Inferior parietal cortex (tissue), 1 donor: ENCODE measurements around the gene CHST14.
"Not testable (repeated sequence)": the region's sequence is repeated elsewhere in the genome, so short reads cannot be mapped to it uniquely, and the experiment has no call there.

Experiments
- DNase-seq: peaks from one replicate; pipeline ENCODE4 v3.0.0-alpha.2; 2016; ENCODE audit errors: extremely low spot score

The CHST14 gene

GRCh38 chr15:40440743-40441564 is 29.8 kb upstream of the CHST14 start, which contains the start of gene BAHD1:
Gene BAHD1, plus strand, starts transcription at chr15:40440953. Its CDS starts 17,512 bp downstream, at chr15:40458465.
- peak; percentile 94 for DNase-seq

GRCh38 chr15:40441565-40442531 is 28.9 kb upstream of the CHST14 start:
- DNase-seq: no peak

- no peak for DNase-seq
Observed at GRCh38 chr15:40443255-40443654, 27.5 kb upstream of the CHST14 start.

DNA sequence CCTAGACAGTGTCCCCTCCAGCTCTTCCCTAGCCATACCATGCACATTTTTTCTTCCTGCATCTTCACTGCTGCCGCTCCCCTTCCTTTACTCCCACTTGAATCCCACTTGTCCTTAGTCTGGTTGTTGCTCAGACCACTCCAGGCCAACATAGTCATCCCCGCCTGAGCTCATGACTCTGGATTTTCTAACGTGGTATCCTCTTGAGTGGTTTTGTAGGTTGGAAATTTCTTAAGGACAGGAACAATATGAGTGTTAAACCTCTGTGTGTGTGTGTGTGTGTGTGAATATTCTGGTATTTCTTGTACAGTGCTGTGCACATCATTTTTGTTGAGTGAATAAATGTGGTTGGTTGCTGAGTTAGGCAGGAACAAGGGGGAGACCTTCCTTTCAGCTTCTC is 26.9 kb upstream of the CHST14 start:
- DNase-seq: no peak

DNA sequence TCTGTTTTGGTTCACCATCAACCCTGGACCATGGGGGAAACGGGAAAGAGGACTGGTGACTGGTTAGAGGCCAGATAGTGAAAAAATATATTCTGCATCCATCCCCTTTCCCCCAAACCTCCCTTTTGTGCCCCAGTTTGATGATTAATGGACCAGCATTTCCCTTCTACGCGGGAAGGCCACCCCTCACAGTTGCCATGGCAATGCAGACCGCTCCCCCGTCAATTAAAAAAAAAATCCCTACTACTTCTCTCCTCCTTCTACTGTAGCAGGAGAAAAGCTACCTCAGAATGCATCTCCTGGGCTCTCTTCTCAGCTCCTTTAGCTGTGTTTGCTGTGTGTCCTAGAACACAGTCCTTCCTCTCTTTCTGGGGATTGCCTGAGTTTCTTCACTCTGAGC is 26.0 kb upstream of the CHST14 start:
- DNase-seq: no peak

DNA sequence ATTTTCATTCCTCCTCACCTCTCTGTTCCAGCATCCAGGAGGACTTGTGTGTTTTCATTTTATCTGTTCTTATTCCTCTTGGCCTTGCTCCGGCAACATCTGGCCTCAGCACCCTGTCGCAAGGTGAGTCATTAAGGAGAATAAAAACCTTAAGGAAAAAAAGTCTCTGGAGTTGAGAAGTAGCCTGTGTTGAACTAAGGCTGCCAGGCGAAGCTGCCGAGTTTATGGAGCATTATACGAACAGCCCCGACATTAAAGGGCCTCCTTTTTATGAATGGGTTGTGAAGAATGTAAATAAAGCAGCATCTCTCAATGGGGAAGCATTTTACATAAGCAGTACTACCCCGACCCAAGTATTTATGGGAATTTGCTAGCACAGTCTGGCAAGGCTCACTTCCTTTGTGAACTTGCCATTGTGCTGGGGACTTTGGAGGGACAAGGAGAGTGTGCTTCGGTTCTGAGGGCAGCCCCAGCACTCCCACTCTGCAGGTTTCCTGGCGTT is 25.3 kb upstream of the CHST14 start:
- DNase-seq: no peak

DNA sequence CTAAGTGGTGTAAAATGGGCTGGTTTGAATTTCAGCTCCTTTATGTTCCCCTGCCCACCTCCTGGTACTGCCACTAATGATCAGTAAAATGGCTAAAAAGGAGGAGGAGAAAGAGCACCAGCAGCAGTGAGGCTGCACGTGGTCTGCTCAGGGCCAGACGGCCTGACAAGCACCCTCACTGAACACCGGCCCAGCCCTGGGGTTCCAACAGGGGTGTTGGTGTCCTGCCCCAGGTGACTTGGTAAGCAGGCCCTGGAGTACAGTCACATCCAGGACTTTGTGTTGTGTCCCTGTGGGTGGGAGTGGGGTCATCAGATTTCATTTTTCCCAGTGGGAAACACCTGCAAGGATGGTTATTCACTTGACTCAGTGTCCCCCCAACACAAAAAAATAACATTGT is 24.6 kb upstream of the CHST14 start:
- DNase-seq: no peak

GRCh38 chr15:40448354-40448753 is 22.4 kb upstream of the CHST14 start:
- DNase-seq: no peak

DNA sequence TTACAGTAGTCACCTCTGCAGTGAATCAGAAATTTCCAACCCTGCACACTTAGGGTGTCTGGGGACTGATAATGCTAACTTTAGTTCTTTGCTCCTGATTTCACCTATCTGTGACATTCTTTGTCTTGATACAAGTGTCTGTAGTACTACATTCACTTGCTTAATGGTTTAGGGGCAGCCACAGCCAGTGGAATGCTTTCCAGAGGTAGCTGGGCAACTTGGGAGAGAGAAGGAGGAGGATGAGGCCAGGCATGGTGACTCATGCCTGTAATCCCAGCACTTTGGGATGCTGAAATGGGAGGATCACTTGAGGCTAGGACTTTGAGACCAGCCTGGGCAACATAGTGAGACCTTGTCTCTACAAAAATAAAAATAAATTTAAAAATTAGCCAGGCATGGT is 21.5 kb upstream of the CHST14 start:
- DNase-seq: no peak

DNA sequence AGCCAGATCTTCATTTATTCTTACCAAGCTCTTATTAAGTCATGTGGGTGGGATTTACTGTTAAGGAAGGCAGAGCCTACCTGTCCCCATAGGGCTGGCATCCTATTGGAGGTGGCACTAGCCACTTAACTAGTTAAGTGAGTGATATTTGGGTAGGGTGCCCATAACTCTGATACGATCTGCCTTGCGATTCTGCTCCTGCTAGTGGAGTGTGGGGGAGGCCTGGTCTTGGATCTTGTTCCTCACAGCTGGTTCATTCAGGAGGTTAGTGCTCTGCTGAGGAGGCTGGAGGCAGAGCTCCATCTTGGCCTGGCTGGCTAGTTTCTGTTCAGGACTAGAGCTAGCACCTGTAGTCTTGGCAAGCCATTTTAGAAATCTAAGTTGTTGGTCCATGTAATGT is 20.7 kb upstream of the CHST14 start:
- DNase-seq: no peak

GRCh38 chr15:40451527-40452158 is 19.1 kb upstream of the CHST14 start:
- DNase-seq: no peak

- no peak for DNase-seq
Observed at GRCh38 chr15:40452296-40453090, 18.3 kb upstream of the CHST14 start.

DNA sequence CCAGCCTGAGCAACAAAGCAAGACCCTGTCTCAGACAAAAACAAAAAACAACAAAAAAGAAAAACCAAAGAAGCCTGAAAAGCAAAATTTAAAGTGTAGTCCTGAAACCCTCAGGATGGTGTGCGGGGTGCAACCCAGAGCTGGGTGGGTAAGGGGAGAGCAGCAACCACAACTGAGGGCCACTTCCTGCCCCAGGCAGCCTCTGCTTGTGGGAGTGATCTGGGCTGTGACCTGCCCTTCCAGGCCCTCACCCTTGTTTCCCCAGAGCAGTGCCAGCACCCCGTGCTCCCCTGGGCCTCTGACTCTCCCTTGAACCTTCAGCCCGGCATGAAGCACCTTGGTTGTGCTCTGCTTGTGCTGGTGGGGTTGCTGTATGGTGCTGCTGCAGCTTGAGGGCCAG is 16.8 kb upstream of the CHST14 start:
- not testable (repeated sequence) for DNase-seq

DNA sequence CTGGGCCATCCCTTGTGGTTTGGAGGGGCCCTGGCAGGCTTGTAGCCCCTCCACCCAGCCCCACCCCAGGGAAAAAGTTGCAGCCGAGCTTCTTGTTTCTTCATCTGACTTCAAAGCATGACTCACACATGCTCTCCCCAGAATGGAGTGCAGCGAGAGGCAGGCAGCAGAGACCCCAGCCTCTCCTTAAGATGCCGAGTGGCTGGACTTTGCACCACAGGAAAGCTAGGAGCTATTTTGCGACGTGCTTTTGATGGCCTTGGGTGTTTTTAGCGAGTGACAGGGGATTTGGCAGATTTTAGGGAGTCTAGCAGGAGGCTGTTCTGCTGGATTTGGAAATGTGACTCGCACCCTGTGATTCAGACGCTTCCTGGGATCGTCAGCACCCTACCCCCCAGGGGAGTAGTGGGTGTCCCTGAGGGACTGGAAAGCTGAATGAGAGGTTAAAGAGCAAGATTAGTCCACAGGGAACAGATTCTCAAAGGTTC is 15.8 kb upstream of the CHST14 start:
- DNase-seq: no peak

- DNase-seq: no peak
Observed at GRCh38 chr15:40456299-40456712, 14.5 kb upstream of the CHST14 start.

DNA sequence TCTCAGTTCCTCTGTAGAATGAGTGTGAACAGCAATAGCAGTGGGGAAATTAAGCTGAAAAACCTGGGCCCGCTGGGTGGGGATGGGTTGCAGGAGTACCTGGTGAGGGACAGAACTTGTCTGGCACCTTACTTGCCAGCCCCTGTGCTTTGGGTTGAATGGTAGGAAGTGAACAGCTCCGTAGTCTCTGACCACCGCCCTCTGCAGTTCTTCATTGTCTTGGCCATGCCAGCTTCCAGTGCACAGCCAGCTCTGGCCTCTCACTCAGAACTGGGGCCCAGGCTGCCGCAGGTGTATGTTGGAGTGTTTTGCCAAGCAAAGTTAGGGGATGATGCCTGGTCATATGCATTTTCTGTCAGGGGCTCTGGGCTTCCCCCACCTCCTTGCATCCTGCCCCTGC is 14.0 kb upstream of the CHST14 start:
- DNase-seq: no peak

GRCh38 chr15:40458495-40459371 is 12.1 kb upstream of the CHST14 start:
- no peak for DNase-seq

GRCh38 chr15:40459391-40460015 is 11.3 kb upstream of the CHST14 start:
- no peak for DNase-seq

DNA sequence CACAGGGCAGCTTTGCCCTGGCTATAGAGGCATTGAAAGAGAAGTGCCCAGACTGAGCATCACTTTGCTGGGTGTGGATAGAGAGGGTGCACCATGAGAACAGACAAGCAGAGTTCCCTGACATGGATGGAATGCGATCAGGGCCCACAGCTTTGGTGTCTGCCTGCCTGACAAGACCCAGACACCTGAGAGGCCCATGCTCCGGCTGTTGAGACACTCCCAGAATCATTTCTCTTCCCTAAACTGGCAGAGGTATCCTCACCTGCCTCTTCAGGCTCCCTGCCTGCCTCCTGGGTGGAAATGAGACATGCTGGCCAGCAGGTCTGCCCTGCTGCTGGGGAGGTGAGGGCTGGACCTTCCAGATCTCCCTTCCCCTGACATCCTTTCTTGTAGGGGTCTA is 10.4 kb upstream of the CHST14 start:
- DNase-seq: no peak
